Stimulated activated CD8-positive, alpha-beta memory T cell treated with anti-CD3 and anti-CD28 coated beads, Interleukin-12 subunit alpha, Interleukin-12 subunit beta, amount 100 ng/mL, for 24 hours (primary cell): ENCODE data around the gene HSD17B10.
"Not testable (repeated sequence)": the region's sequence is repeated elsewhere in the genome, so short reads cannot be mapped to it uniquely, and the experiment has no call there.

ENCODE experiments used
- DNase-seq: peaks from one replicate; pipeline ENCODE4 v3.0.0-alpha.2; 2020; ENCODE audit errors: extremely low read depth

HSD17B10 gene

DNA sequence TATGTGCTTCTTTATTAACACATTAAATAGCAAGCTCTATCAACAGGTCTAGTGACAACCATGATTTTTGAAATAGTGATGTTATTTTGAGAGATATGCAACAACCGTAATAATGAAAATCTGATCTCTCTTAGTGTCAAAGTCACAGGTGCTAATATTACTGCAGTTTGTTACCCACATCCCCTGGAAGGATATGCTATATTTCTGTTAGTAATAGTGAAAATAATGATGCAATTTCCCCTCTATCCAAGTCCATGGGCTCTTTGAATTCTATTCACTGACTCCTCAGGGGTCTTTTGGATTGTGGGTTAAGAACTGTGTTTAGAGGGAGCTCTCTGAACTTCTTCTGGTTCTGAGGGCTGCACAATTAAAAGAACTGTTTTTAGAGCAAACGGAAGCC, 3.0 kb upstream of the HSD17B10 start:
- no peak for DNase-seq

DNA sequence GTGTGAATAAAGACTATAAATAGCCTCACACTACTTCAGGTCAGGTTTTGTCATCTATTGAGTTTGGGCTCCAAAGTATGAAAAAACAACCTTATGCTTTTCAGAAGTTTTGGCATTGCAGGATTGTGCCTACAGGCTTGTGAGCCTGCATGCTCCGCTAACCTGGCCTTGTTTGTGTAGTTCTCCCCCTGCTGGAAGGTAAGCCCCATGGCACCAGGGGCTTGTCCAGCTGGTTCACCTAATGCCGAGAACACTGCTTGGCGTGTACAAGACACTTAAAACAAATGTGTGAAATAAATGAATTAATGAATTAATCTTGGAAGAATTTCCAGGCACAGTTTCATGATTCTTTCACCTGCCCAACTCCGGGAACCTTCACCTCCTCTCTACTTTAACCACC, 1.8 kb upstream of the HSD17B10 start:
- no peak for DNase-seq

DNA sequence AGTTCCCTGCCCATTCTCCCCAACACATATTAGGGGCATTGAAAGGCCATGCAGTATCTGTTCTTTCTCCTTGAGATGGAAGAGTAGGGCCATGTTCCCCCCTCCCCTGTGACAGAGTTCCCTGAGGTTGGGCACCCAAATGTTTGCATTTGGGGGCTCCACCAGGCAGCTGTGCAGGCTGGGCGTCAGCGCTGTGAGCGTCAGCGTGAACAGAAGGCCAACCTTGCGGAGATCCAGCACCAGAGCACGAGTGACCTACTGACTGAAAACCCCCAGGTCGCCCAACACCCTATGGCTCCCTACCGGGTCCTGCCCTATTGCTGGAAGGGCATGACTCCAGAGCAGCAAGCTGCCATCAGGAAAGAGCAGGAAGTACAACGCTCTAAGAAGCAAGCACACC, 3.9 kb downstream of the HSD17B10 start:
- no peak for DNase-seq

DNA sequence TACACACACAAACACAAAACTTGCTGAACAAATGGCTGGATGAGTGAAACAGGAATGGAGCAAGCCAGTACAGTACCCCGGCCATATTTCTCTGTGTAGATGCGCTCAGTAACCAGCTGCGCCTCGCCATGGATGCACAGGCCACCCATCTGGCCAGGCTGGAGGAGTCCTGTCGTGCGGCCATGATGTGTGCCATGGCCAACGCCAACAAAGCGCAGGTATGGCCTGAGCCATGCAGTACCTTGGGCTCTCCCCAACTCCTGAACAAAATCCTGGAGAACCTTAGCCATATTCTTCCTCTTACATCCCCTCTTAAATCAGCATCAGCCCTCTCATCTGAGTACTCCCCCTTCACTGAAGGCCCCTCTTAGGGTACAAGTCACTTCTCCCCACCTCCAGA, 4.4 kb downstream of the HSD17B10 start:
- DNase-seq, result no peak

DNA sequence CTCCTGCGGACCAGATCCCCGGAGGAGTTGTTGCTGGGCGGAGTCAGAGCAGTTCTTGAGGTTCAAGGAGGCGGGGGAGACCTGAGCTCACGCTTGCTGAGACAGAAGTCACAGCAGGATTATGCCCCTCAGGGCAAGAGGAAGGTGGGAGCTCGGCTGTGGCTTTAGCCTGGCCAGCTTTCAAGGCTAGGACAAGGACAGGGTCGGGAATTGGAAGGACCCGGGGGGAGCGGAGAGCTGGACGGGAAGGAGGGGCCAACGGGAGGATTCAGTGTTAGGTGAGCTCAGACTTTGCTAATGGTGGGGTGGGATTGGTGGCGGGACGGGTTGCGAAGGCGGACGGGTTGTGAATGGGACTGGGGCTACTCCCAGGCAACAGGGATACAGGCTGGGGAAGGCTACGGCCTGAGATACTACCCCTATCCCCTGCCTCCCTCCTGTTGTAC, 11.3 kb downstream of the HSD17B10 start, which contains the start of gene RIBC1:
Gene RIBC1, plus strand, starts transcription at position 13 of the 446 bp plus-strand sequence. CDS start 3,404 bp downstream, outside the sequence.
- no peak for DNase-seq

DNA sequence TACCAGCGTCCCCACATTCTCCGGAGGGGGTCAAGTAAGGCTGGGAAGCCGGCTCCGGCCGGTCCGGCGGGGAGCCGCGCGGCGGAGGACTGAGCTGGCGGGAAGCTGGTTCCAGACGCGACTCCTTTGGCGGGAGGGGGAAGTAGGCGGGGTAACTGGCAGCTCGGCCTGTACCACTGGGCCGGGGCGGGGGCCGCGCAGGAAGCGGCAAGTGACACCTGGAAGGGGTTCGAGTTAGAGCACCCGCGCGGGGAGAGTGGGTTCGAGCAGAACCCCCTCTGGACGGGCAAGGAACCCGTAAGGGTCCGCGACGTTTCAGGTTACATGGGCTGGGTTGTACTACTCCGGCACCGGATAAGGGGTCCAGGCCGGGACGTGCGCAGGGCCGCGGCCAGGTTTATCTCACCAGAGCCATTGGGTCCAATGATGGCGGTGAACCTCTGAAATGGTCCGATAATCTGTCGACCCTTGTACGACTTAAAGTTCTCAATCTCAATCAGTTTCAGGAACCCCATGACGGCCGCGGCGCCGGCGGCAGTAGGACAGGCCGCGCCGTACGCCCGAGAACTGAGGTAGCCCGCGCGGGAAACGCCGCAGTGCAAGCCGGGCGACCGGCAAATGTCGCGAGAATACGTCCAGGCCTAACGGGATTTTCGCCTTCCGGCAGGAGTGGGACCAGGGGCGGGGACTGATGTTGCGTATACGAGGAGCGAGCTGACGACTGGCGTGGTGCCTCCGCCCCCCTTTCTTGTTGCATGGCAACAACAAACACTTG, 11.9 kb downstream of the HSD17B10 start, which contains the start of gene SMC1A:
Gene SMC1A, minus strand, starts transcription at position 569 of the 775 bp plus-strand sequence. Its CDS starts 54 bp downstream, at position 515.
- peak; percentile 84 for DNase-seq

DNA sequence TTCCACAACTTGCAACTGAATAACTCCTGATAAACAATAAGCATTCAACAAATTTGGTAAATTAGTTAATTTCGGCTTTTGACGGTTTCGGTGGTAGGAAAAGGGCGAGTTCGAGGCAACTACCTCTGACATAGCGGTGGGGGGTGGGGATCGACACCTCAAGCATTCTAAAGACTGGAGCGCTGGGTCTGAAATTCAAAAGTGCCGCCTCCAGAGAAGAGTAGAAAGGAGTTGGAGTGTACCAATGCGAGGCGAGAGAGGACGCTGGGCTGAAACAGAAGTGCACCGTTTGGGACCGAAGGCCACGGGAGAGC, 12.4 kb downstream of the HSD17B10 start:
- DNase-seq, result no peak

DNA sequence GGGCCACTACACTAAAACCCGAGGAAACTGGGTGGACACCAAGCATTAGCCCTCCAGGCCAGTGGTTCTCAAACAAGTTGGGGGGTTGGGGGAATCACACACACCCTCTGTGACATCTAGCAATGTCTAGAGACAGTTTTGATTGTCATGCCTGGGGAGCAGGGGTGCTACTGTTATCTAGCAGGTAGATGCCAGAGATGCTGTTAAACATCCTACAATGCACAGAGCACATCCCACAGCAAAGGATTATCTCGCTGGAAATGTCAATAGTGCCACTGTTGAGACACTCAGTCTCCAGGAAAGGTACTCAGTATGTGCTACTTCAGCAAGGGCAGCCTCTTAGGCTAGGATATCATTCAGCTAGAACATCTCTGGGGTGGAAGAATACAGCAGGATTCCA, 13.0 kb downstream of the HSD17B10 start:
- DNase-seq, result no peak

DNA sequence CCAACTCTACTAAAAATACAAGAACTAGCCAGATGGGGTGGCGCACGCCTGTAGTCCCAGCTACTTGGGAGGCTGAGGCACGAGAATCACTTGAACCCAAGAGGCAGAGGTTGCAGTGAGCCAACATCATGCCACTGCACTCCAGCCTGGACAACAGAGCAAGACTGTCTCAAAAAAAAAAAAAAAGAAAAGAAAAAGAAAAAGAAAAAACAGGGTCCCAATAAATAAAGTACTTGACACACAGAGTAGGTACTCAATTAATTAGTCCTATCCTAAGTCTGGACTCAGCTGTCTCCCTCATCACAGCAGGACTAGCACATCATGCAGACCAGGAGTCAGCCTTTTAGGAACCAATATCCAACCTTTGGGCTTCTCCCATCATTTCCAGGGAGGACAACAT, 13.8 kb downstream of the HSD17B10 start:
- DNase-seq, result not testable (repeated sequence)

DNA sequence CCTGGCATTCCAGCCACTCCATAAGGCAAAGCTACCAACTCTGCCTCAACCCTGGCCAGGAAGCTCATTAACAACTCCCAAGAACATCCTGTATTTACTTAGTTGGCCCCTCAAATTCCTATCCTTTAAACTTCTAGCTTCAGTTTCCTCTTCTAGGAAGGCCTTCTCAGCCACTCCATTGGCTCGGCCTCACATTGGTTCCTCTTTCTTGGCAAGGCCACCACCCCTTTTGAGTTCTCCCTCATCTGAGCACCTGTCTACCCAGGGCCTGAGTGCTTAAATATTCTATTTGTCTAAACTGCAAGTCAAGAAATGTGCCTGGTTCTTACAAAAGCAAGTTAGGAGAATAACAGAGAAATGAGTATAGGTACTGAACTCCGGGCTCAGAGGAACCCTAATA, 21.7 kb downstream of the HSD17B10 start:
- no peak for DNase-seq

DNA sequence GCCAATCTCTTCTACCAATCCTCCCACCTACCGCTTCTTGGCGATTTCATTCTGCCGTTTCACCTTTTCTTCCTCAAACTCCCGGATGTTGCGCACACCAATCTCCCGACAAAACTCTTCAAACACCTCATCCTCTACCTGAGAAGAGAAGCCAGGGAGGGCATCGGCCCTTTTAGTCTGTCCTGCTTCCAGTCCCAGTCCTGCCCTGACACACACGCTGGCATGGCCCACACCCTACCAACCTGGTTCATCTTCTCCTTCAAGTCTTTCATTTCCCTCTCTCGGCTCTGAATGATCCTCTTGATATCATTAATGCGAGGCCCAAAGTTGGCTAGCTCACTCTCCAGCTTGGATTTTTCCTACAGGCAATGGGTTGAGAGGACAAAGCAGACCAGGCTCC, 30.6 kb downstream of the HSD17B10 start:
- DNase-seq, result no peak

DNA sequence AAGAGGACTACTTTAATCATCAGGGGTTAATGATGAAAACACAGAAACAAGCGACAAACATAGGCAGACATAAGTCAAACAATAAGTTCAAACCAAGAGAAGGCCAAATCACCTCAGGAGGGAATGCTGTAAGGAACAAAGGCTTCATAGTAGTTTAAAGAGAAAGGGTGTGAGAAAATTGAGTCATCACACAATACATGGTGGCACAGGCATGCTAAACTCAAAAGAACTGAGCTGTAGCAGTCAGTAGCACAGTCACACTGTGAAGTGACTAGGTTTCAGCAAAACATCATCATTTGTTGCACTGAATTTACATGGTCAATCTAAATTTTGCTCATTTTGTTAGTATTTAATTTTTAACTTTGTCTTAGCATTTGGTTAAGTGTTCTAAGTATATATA, 36.0 kb downstream of the HSD17B10 start:
- DNase-seq, result no peak

DNA sequence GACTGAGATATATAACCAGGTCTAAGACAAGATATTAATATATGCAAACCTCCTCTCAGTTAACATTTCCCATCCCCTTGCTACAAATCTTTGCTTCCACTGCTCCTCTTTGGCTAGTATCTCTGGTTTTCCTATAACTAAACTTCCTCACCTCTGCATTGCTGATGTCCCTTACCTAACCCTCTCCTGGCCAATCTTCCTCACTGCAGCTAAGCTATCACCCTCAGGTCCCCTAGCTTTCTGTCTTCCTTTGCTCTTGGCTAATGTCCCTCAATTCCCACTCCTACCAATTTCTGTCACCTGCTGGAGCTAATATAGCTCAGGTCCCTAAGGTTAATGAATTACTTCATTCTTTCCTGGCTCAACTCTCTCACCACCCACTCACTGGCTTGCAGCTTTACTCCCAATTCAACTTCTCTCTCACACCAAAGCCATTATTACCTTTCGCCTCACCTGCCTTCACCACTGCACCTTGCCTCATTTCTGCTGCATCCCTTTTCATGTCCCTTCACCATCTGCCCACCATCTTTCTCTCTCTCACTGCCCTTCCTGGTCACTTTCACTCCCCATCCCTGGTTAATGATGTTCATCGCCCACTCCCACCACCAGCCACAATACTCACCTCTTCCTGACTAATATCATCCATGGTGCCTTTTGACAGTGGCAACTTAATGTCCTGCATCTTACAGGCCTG, 38.4 kb downstream of the HSD17B10 start:
- no peak for DNase-seq

DNA sequence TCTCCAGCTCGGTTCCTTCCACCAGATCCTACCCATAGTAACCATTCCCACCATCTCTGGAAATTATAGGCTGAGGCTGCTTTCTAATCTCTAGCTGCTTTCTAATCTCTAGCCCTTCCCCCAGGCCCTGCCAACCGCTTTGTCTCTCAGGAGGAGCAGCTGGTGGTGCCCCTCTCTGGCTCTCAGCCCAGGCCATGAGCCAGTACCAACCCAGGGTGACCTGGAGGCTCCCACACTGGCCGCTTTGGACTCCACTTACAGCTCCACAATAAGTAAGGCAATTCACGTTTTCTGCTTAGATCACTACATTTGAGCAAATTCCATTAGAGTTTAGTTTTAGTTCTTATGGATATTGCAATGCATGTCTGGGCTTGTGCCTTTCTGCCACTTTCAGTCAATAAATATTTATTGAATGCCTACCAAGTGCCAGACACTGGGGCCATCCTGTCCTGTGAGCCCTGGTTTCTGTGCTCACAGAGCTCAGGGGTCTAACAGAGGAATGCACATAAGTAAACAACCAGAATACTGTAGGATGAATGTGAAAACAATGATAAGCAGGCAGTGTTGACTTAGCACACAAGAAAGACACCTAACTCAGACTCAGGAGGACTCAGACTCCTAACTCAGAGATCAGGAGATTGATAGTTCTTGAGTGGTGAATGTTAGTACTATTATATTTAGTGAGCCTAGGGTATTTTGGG, 50.6 kb downstream of the HSD17B10 start:
- no peak for DNase-seq
